Ascending aorta (tissue), 2 donors: ENCODE measurements around the gene ASF1B. TPM values are rescaled to one million over a fixed set of nuclear protein-coding genes. Genes with fewer than 3 reads are reported as not detected.
"Not testable (repeated sequence)": the region's sequence is repeated elsewhere in the genome, so short reads cannot be mapped to it uniquely, and the experiment has no call there.

ENCODE experiments used
- DNase-seq, 2 donors: peaks; one replicate each; pipeline ENCODE4 v3.0.0-alpha.2; 2019; ENCODE audit warnings: low spot score in 2 of 2
- H3K27ac ChIP-seq, 2 donors: fragments of 200-600 bp; sonication (generic); one replicate each; pipeline ENCODE4 v1.5.1; 2016 to 2017; ENCODE audit warnings: mild to moderate bottlenecking in 1 of 2
- H3K27me3 ChIP-seq: fragments of 200-600 bp; sonication (generic); one replicate; pipeline ENCODE4 v1.5.1; 2017
- H3K36me3 ChIP-seq, 2 donors: fragments of 200-600 bp; sonication (generic); one replicate each; pipeline ENCODE4 v1.5.1; 2016
- H3K4me1 ChIP-seq, 2 donors: fragments of 200-600 bp; sonication (generic); one replicate each; pipeline ENCODE4 v1.5.1; 2016 to 2017; ENCODE audit warnings: mild to moderate bottlenecking in 1 of 2
- H3K4me3 ChIP-seq, 2 donors: fragments of 200-600 bp; sonication (generic); one replicate each; pipeline ENCODE4 v1.5.1; 2016 to 2017; ENCODE audit warnings: mild to moderate bottlenecking in 1 of 2
- H3K9me3 ChIP-seq, 2 donors: fragments of 200-600 bp; sonication (generic); one replicate each; pipeline ENCODE4 v1.5.1; 2016
- CTCF ChIP-seq, 3 experiments: fragments of 200-600 bp in 2 of 3; fragments of 450-650 bp in 1 of 3; sonication (generic) in 2 of 3; IDR thresholded peaks; one replicate each; pipeline ENCODE4 v1.5.1; 2016 to 2019; ENCODE audit warnings: antibody characterized with exemption in 3 of 3, mild to moderate bottlenecking in 1 of 3, moderate library complexity in 1 of 3
- intact Hi-C: fragments of 100-400 bp; cut with DNase I; formaldehyde crosslinking; loops from one replicate; pipeline ENCODE4 v1.15.1; 2023
- total RNA-seq: library from RNA; depleted of rRNA; stranded (reverse); fragments of >200 nt; gene quantifications from one replicate; pipeline ENCODE4 v1.1.0, GENCODE V29; 2016

The ASF1B gene
- total RNA-seq, 1 donor from 2014 or later: 7.8 TPM

DNA sequence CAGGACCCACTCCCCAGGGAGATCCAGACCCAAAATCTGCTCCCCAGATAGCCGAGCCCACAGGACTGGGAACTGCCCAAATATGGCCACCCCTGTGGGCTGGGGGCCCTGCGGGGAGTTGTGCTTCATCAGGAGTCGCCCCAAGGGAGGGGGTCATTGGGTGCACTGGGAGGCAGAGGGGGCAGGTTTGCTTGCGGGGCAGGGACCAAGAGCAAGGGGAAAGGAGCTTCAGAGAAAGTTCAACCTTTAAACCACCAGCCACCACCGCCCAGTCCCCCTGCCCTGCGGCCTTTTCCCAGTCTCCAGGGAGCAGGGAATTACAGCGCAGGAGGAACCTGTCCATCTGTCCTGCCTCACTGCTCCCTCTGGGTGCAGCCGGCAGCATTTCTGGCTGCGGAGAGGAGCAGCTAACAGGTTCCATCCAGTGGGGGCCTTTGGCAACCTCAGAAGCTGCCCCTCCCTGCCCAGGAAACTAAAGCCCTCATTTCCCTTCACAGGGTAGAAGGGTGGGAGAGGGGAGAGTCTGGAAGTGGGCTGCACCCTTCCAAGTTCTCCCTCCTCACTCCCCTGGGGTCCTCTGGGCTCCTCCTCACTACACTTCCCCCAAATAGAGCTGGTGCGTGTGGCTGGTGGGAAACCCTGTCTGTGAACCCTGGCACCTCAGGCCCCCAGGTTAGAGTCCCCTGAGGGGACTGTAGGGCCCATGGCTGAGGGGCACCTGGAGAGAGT lies 13.8 kb upstream of the ASF1B start:
- peaks cover 8 to 12% of the 10 kb centered on the region in 2 donors for H3K36me3 ChIP-seq
- peak overlapping the region; percentile 4 to 57 for H3K4me3 ChIP-seq
- intact Hi-C loops: no loop called here
- no peak for DNase-seq
- peaks cover 10 to 20% of the 10 kb centered on the region in 2 donors for H3K4me1 ChIP-seq
- TF ChIP-seq CTCF (IDR thresholded peaks at IDR 0.05): no peak
- peak overlapping the region; percentile 44 to 83 for H3K27ac ChIP-seq
- H3K27me3 ChIP-seq: no peaks in the 10 kb centered on the region
- no peaks in the 10 kb centered on the region for H3K9me3 ChIP-seq

GRCh38 chr19:14149509-14149994 lies 13.2 kb upstream of the ASF1B start:
- peak in 1 of 2 donors; percentile 76 for DNase-seq
- H3K9me3 ChIP-seq: no peaks in the 10 kb centered on the region
- peaks cover 4 to 9% of the 10 kb centered on the region in 2 donors for H3K36me3 ChIP-seq
- H3K4me3 ChIP-seq: peak overlapping the region; percentile 4 to 57
- intact Hi-C loops: loop anchor here (2.0 to 5.0 kb wide), 2 partner anchors 199 to 283 kb away; partner anchors contain the start of gene PKN1
- peaks cover 10 to 20% of the 10 kb centered on the region in 2 donors for H3K4me1 ChIP-seq
- H3K27me3 ChIP-seq: no peaks in the 10 kb centered on the region
- peak overlapping the region; percentile 44 to 83 for H3K27ac ChIP-seq
- no peak for TF ChIP-seq CTCF (IDR thresholded peaks at IDR 0.05)

DNA sequence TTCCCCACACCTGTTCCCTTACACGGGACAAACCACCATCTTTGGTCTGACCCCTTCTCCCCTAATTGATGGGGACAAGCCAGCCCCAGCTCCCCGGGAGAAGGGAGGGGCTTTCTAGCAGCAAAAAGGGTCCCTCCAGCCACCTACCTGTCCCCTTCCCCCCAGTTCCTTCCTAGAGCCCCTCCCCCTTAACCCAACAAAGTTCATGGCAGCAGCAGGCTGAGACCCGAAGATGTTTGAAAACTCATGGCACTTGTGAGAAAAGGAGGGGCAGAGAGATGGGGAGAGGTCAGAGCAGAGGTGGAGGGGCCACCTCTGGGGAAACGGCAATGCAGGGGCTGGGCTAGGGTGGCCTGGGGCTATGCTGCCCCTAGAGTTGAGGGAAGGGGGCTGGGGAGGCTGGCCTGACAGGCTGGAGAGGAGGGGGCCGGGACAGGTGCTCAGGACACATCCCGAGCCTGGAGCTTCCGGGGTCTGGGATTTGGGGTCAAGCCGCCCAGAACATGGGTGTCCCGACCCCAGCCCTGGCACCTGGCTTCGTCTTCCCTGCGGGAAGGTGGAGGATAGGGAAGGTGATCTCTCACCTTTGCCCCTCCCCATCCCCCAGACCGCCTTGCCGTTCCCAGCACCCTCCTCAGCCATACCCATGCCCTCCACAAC lies 12.5 kb upstream of the ASF1B start:
- Histone ChIP-seq H3K4me1 (peaks cover 10 to 20% of the 10 kb centered on the region in 2 donors), H3K9me3 (no peaks in the 10 kb centered on the region), H3K4me3 (peak overlapping the region in 1 of 2 donors; percentile 57), H3K27ac (peak overlapping the region; percentile 44 to 83), H3K27me3 (no peaks in the 10 kb centered on the region), H3K36me3 (peaks cover 4 to 9% of the 10 kb centered on the region in 2 donors)
- no peak for DNase-seq
- TF ChIP-seq CTCF (IDR thresholded peaks at IDR 0.05): no peak
- intact Hi-C loops: loop anchor here (2.0 to 5.0 kb wide), 2 partner anchors 200 to 283 kb away; partner anchors contain the start of gene PKN1

DNA sequence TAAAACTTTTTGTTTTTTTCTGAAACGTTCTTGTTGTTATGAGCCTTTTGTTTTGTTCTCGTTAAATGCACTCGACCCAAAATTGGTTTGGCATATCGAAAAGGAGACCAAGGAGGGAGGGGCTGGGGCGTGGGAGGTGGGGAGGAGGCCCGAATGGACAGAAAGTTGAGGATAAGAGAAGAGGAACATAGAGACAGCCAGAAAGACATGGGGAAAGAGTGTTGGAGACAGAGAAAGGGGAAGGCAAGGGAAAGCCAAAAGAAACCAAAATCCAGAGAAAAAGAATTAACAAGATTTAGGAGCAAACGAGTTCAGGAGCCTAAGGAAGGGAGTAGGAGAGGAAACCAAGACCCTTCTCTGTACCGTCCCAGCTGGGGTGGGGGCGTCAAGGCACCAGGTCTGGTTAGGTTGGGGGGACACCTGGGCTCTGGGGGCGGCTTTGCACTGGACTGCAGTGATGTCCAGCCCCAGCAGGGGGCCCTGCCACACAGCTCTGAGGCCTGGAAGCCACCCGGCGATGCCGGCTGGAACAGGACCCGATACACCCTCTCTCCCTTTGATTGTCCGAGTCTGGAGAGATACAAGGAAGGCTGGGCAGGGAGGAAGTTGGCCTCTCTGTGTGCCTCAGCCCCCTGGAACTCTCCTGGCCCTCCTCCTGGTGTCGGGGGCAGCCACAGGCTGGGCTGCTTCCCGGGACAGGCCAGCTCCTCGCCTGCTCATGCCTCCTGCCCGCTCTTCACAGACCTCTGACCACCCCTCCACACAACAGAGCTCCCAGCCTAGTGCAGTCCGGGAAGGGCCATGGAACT lies 11.6 kb upstream of the ASF1B start:
- TF ChIP-seq CTCF (IDR thresholded peaks at IDR 0.05): peak; percentile 83 to 91 (median 89)
- Histone ChIP-seq H3K36me3 (peaks cover 4 to 9% of the 10 kb centered on the region in 2 donors), H3K27me3 (no peaks in the 10 kb centered on the region), H3K4me1 (peaks cover 10 to 20% of the 10 kb centered on the region in 2 donors), H3K9me3 (no peaks in the 10 kb centered on the region), H3K4me3 (peak overlapping the region in 1 of 2 donors; percentile 45), H3K27ac (peak overlapping the region; percentile 44 to 83)
- peak in 1 of 2 donors; percentile 82 for DNase-seq
- intact Hi-C loops: loop anchor here (2.0 to 5.0 kb wide), 2 partner anchors 201 to 284 kb away; partner anchors contain the start of gene PKN1

GRCh38 chr19:14146789-14147216 lies 10.4 kb upstream of the ASF1B start:
- H3K4me1 ChIP-seq: peaks cover 10 to 20% of the 10 kb centered on the region in 2 donors
- no peaks in the 10 kb centered on the region for H3K27me3 ChIP-seq
- no peak overlapping the region for H3K27ac ChIP-seq
- intact Hi-C loops: loop anchor here (5.0 kb wide), 1 partner anchor 285 kb away; the partner anchor contains the start of gene PKN1
- no peak overlapping the region for H3K4me3 ChIP-seq
- H3K9me3 ChIP-seq: no peaks in the 10 kb centered on the region
- TF ChIP-seq CTCF (IDR thresholded peaks at IDR 0.05): no peak
- no peak for DNase-seq
- H3K36me3 ChIP-seq: peaks cover 0 to 4% of the 10 kb centered on the region in 2 donors

DNA sequence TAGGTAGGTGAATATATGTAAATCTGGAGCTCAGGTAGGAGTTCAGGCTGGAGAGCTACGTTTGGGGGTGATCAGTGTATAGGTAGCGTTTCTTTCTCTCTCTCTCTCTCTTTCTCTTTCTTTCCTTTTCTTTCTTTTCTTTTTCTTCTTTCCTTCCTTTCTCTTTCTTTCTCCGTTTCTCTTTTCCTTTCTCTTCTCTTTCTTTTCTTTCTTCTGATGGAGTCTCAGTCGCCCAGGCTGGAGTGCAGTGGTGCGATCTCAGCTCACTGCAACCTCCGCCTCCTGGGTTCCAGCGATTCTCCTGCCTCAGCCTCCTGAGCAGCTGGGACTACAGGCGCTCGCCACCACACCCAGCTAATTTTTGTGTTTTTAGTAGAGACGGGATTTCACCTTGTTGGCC lies 9.8 kb upstream of the ASF1B start:
- H3K4me3 ChIP-seq, DNase-seq, H3K36me3 ChIP-seq, H3K27me3 ChIP-seq, H3K9me3 ChIP-seq, H3K27ac ChIP-seq: not testable (repeated sequence)
- intact Hi-C loops: loop anchor here (5.0 kb wide), 1 partner anchor 286 kb away; the partner anchor contains the start of gene PKN1
- peaks cover 10 to 20% of the 10 kb centered on the region in 2 donors for H3K4me1 ChIP-seq
